Stomach (tissue), 9 donors: ENCODE measurements around the gene FHOD3. TPM values are rescaled to one million over a fixed set of nuclear protein-coding genes. Genes with fewer than 3 reads are reported as not detected.

ENCODE experiments used
- DNase-seq, 2 donors: peaks; one replicate each; pipeline versions ENCODE4 v3.0.0 to v3.0.0-alpha.2; 2013 to 2019
- H3K27ac ChIP-seq, 5 donors: fragments of 200-600 bp in 4 of 5; sonication (generic) in 4 of 5; one replicate each; pipeline ENCODE4 v1.5.1; 2013 to 2019; ENCODE audit warnings: mild to moderate bottlenecking in 1 of 5, moderate library complexity in 1 of 5
- H3K27me3 ChIP-seq, 3 donors: fragments of 200-600 bp; sonication (generic); one replicate each; pipeline ENCODE4 v1.5.1; 2017 to 2019; ENCODE audit warnings: mixed run types in 1 of 3
- H3K36me3 ChIP-seq, 4 donors: fragments of 200-600 bp; sonication (generic); 1 replicate in 3 of 4; 2 replicates in 1 of 4; pipeline ENCODE4 v1.5.1; 2016 to 2019
- H3K4me1 ChIP-seq, 4 donors: fragments of 200-600 bp; sonication (generic); one replicate each; pipeline ENCODE4 v1.5.1; 2016 to 2019
- H3K4me3 ChIP-seq, 4 donors: fragments of 200-600 bp; sonication (generic) in 3 of 4; one replicate each; pipeline ENCODE4 v1.5.1; 2016 to 2019; ENCODE audit warnings: mild to moderate bottlenecking in 1 of 4
- H3K9me3 ChIP-seq, 4 donors: fragments of 200-600 bp; sonication (generic); one replicate each; pipeline ENCODE4 v1.5.1; 2016 to 2019
- EP300 ChIP-seq: sonication (generic); formaldehyde crosslinking; IDR thresholded peaks from one replicate; pipeline ENCODE4 v1.6.1; 2017; ENCODE audit warnings: antibody characterized with exemption
- POLR2A ChIP-seq, 4 donors: fragments of 450-650 bp; IDR thresholded peaks; one replicate each; pipeline ENCODE4 v1.6.1; 2016; ENCODE audit warnings: antibody characterized with exemption in 4 of 4, control low read depth in 2 of 4, mild to moderate bottlenecking in 1 of 4, moderate library complexity in 1 of 4
- POLR2AphosphoS5 ChIP-seq, 3 donors: sonication (generic); formaldehyde crosslinking; IDR thresholded peaks; one replicate each; pipeline ENCODE4 v1.6.1; 2016; ENCODE audit warnings: antibody characterized with exemption in 3 of 3
- WGBS, 5 donors: extraction: QIAGEN DNeasy Blood & Tissue Kit in 3 of 5; methylation state at CpG; one replicate each; pipeline versions ENCODE4 v1.1.5 to v1.1.7; 2013 to 2018; 5-methylcytosine and 5-hydroxymethylcytosine counted together
- intact Hi-C: fragments of 100-400 bp; cut with DNase I; formaldehyde crosslinking; loops from one replicate; pipeline ENCODE4 v1.15.1; 2023; ENCODE audit warnings: low total_unique reads
- polyA plus RNA-seq, 3 donors: library from polyadenylated mRNA; stranded (reverse); fragments of 200-250 nt; gene quantifications; one replicate each; pipeline ENCODE4 v1.2.3, GENCODE V29; 2013
- total RNA-seq, 5 donors: library from RNA; depleted of rRNA; stranded (reverse); fragments of >200 nt; gene quantifications; one replicate each; pipeline versions ENCODE4 v1.1.0 to v1.2.3, GENCODE V29; 2014 to 2016
- TF ChIP-seq, protein P1 (sequence below), 7 experiments: fragments of 450-650 bp in 4 of 7; fragments of 200-600 bp in 3 of 7; sonication (generic) in 3 of 7; IDR thresholded peaks; one replicate each; pipeline ENCODE4 v1.5.1; 2016 to 2019; ENCODE audit warnings: antibody characterized with exemption in 7 of 7, control low read depth in 2 of 7, mild to moderate bottlenecking in 1 of 7
- donor health status: healthy with polysubstance abuse.
- donor health status: Bipolar disorder and iron deficiency.
- donor health status: healthy.

Gene FHOD3
- total and polyA plus RNA-seq, 8 donors = under 0.01 to 9.1 (median 4.6) TPM

DNA sequence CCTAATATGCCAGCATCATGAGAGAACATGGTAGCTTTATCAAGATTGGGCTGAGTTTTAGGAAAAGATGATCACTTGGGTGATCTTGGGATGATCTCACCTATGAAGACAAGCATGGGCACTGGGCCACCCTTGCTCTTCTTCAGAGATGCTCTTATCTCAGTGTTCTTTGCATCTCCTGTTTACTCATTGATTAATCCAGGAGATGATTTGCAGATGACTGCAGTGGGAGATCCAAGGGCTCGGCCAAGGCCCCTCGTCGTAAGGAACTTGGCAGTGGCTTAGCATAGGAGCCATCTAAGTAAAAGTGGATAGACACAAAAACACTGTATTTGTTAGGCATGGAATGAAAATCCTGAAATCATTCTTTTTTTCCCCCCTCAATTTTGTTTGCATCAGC lies 228.4 kb downstream of the FHOD3 start:
- no peak for DNase-seq
- TF ChIP-seq EP300 = no peak
- no peak for TF ChIP-seq POLR2A (IDR thresholded peaks at IDR 0.05)
- TF ChIP-seq POLR2AphosphoS5 (IDR thresholded peaks at IDR 0.05) = no peak
- TF ChIP-seq, protein P1, sequence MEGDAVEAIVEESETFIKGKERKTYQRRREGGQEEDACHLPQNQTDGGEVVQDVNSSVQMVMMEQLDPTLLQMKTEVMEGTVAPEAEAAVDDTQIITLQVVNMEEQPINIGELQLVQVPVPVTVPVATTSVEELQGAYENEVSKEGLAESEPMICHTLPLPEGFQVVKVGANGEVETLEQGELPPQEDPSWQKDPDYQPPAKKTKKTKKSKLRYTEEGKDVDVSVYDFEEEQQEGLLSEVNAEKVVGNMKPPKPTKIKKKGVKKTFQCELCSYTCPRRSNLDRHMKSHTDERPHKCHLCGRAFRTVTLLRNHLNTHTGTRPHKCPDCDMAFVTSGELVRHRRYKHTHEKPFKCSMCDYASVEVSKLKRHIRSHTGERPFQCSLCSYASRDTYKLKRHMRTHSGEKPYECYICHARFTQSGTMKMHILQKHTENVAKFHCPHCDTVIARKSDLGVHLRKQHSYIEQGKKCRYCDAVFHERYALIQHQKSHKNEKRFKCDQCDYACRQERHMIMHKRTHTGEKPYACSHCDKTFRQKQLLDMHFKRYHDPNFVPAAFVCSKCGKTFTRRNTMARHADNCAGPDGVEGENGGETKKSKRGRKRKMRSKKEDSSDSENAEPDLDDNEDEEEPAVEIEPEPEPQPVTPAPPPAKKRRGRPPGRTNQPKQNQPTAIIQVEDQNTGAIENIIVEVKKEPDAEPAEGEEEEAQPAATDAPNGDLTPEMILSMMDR (IDR thresholded peaks at IDR 0.05) = no peak
- Histone ChIP-seq H3K27ac (no peak overlapping the region), H3K36me3 (no peaks in the 10 kb centered on the region), H3K9me3 (no peaks in the 10 kb centered on the region), H3K4me1 (no peaks in the 10 kb centered on the region), H3K27me3 (no peaks in the 10 kb centered on the region), H3K4me3 (no peak overlapping the region)
- intact Hi-C loops = no loop called here
- 89 to 95% (median 90%) methylated on average over 3 of the region's 3 CpGs for WGBS, 5 donors

DNA sequence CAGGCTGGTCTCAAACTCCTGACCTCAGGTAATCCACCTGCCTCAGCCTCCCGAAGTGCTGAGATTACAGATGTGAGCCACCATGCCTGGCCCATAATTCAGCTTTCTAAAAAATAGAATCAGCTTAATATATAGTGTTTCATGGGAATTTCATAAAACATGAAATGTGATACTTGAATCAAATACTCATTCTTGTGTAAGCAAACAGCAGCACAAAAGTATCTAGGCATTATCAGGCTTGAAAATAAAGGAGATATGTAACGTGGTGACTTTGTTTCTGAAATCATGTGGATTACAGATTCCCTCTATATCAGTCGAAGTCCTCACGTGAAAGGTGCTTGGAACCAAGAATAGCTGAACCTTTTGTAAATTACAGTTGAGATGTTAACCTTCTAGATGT lies 229.1 kb downstream of the FHOD3 start:
- Histone ChIP-seq H3K27ac (no peak overlapping the region), H3K36me3 (no peaks in the 10 kb centered on the region), H3K4me3 (no peak overlapping the region), H3K4me1 (no peaks in the 10 kb centered on the region), H3K27me3 (no peaks in the 10 kb centered on the region), H3K9me3 (no peaks in the 10 kb centered on the region)
- DNase-seq = no peak
- TF ChIP-seq EP300 (no peak), POLR2AphosphoS5 (IDR thresholded peaks at IDR 0.05) (no peak), POLR2A (IDR thresholded peaks at IDR 0.05) (no peak)
- TF ChIP-seq, protein P1 (IDR thresholded peaks at IDR 0.05) = no peak
- 57 to 75% (median 67%) methylated on average over 4 of the region's 4 CpGs for WGBS, 5 donors
- intact Hi-C loops = no loop called here

DNA sequence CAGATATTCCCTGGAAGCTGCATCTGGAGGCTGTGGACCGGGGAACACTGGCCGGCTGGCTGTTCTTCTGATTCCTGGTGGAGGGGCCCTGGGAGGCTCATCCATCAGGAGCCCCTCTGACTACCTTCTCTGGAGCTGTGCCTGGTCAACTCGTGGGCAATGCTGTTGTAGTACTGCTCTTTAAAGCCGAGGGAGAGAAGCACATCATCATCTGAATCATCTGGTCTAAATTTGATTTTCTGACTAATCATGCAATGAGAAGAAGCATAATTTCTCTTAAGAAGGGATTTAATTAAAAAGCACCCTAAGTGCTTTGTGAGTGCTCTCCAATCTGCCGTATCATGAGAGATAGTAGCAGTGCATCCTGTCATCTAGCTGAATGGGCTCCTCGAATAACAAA lies 229.5 kb downstream of the FHOD3 start:
- Histone ChIP-seq H3K4me1 (no peaks in the 10 kb centered on the region), H3K36me3 (no peaks in the 10 kb centered on the region), H3K4me3 (no peak overlapping the region), H3K9me3 (no peaks in the 10 kb centered on the region), H3K27ac (no peak overlapping the region), H3K27me3 (no peaks in the 10 kb centered on the region)
- intact Hi-C loops = no loop called here
- TF ChIP-seq POLR2A (IDR thresholded peaks at IDR 0.05) (no peak), POLR2AphosphoS5 (IDR thresholded peaks at IDR 0.05) (no peak), EP300 (no peak)
- TF ChIP-seq, protein P1 (IDR thresholded peaks at IDR 0.05) = no peak
- DNase-seq = no peak
- 76 to 85% (median 78%) methylated on average over 6 of the region's 6 CpGs for WGBS, 5 donors

DNA sequence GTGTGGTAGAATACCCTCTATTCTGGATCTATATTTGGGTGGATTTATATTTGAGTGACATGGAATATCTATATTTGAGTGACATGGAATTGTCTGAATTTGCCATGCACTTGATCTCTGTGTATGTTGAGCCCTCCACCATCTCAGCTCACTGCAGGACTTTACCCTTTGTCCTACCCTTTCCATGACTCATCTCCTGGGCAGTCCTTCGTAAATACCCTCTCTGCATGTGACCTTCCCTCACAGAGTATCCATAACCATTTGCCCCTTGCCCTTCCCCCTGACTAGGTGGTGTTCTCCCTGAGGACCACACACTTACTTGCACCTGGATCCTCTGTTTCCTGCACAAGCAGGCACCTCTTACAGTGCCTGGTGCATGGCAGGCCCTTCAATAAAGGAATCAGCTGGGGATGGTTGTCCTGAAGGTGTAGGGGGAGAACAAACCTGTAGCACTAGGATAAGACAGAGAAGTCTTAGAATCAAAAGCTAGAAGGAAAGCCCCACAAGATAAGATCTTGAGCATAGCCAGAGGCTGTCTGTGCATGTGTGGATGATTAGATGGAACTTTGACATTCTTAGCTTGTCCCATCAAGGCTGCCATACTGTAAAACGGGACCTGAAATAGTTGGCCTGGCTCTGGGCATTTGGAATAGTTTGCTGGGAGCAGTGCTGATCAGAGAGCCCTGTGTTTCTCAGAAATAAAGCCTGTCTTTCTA lies 230.4 kb downstream of the FHOD3 start:
- 60 to 73% (median 68%) methylated on average over 2 of the region's 2 CpGs for whole genome bisulfite sequencing, 5 donors
- Histone ChIP-seq H3K4me3 (no peak overlapping the region), H3K9me3 (no peaks in the 10 kb centered on the region), H3K27ac (no peak overlapping the region), H3K4me1 (no peaks in the 10 kb centered on the region), H3K36me3 (no peaks in the 10 kb centered on the region), H3K27me3 (no peaks in the 10 kb centered on the region)
- no peak for DNase-seq
- TF ChIP-seq, protein P1 (IDR thresholded peaks at IDR 0.05) = no peak
- no peak for TF ChIP-seq POLR2AphosphoS5 (IDR thresholded peaks at IDR 0.05)
- TF ChIP-seq POLR2A (IDR thresholded peaks at IDR 0.05) = no peak
- no peak for TF ChIP-seq EP300
- intact Hi-C loops = no loop called here
